A549 (cell line): ENCODE data around the gene KRTAP5-7. TPM values are rescaled to one million over a fixed set of nuclear protein-coding genes. Genes with fewer than 3 reads are reported as not detected.
"Not testable (repeated sequence)": the region's sequence is repeated elsewhere in the genome, so short reads cannot be mapped to it uniquely, and the experiment has no call there.

Experiments used
- ATAC-seq, 2 experiments: fragments of 200-7000 bp in 1 of 2; fragments of >200 bp in 1 of 2; cut with Nextera tagmentation in 1 of 2; cut with Tn5 transposase in 1 of 2; 3 replicates each; pipeline versions ENCODE4 v1.8.0 to v1.9.1; 2018 to 2020; ENCODE audit warnings: mild to moderate bottlenecking in 1 of 2, moderate library complexity in 1 of 2
- CTCF ChIA-PET: fragments of 300-600 bp; sonication (Branson Sonifier 250); formaldehyde crosslinking; extraction: SDS; loops from one replicate; lab custom pipeline; 2021; ENCODE audit warnings: antibody characterized with exemption, inconsistent platforms; lab: Yijun Ruan, JAX
- POLR2A ChIA-PET: fragments of 350-600 bp; formaldehyde crosslinking; extraction: SDS; loops from one replicate; lab custom pipeline; 2021; ENCODE audit warnings: antibody characterized with exemption, inconsistent platforms; lab: Yijun Ruan, JAX
- DNase-seq, 2 experiments: peaks; one replicate each; pipeline versions ENCODE4 v3.0.0 to v3.0.0-alpha.2; 2011 to 2016; ENCODE audit warnings: low read depth in 1 of 2, low spot score in 1 of 2
- FAIRE-seq: peaks from 2 replicates; lab custom pipeline; 2011; peaks lifted over from hg19 to GRCh38; lab: Jason Lieb, UNC
- H3K27ac ChIP-seq, 2 experiments: fragments of >200 bp; sonication (Bioruptor Twin); formaldehyde crosslinking; 3 replicates each; pipeline ENCODE4 v1.5.1; 2016 to 2017
- H3K4me1 ChIP-seq: fragments of >200 bp; sonication (Bioruptor Twin); formaldehyde crosslinking; 3 replicates; pipeline ENCODE4 v1.6.1; 2016
- H3K4me2 ChIP-seq: fragments of >200 bp; sonication (Bioruptor Twin); formaldehyde crosslinking; 3 replicates; pipeline ENCODE4 v1.6.1; 2016
- H3K4me3 ChIP-seq: fragments of >200 bp; sonication (Bioruptor Twin); formaldehyde crosslinking; 3 replicates; pipeline ENCODE4 v1.5.1; 2016
- H3K9me3 ChIP-seq: fragments of >200 bp; sonication (Bioruptor Twin); formaldehyde crosslinking; 3 replicates; pipeline ENCODE4 v1.6.1; 2016
- BHLHE40 ChIP-seq: IDR thresholded peaks from 2 replicates; pipeline ENCODE4 v1.6.1; 2012; ENCODE audit warnings: low read depth, low read length, inconsistent platforms
- CEBPB ChIP-seq, 2 experiments: fragments of >200 bp in 1 of 2; sonication (Bioruptor Twin) in 1 of 2; formaldehyde crosslinking in 1 of 2; IDR thresholded peaks; 2 replicates each; pipeline ENCODE4 v1.6.1; 2012 to 2016
- EHMT2 ChIP-seq: fragments of 200-600 bp; sonication (generic); IDR thresholded peaks from 2 replicates; pipeline ENCODE4 v1.6.1; 2016; ENCODE audit warnings: antibody characterized with exemption, low read depth, mild to moderate bottlenecking, moderate library complexity
- GATA3 ChIP-seq: IDR thresholded peaks from 2 replicates; pipeline ENCODE4 v1.6.1; 2012; ENCODE audit warnings: borderline replicate concordance
- HEYL ChIP-seq: fragments of 250-450 bp; sonication (Bioruptor Pico); IDR thresholded peaks from 2 replicates; pipeline ENCODE4 v1.8.0; 2021; ENCODE audit warnings: mild to moderate bottlenecking, moderate library complexity
- HOXB13 ChIP-seq: fragments of 250-450 bp; sonication (Bioruptor Pico); IDR thresholded peaks from 2 replicates; pipeline ENCODE4 v1.5.0; 2020; ENCODE audit warnings: low read depth, mild to moderate bottlenecking, moderate library complexity
- KDM5A ChIP-seq: fragments of 200-600 bp; sonication (generic); IDR thresholded peaks from 2 replicates; pipeline ENCODE4 v1.6.1; 2016; ENCODE audit warnings: antibody characterized with exemption, mild to moderate bottlenecking
- MYC ChIP-seq: IDR thresholded peaks from 2 replicates; pipeline ENCODE4 v1.6.1; 2012; ENCODE audit warnings: mild to moderate bottlenecking, inconsistent platforms, low read length, improper control_type of control experiment, borderline replicate concordance
- NPAS2 ChIP-seq: fragments of 250-450 bp; sonication (Bioruptor Pico); IDR thresholded peaks from 2 replicates; pipeline ENCODE4 v1.8.0; 2022; ENCODE audit warnings: mild to moderate bottlenecking, moderate library complexity, borderline replicate concordance
- PHF8 ChIP-seq: fragments of 200-600 bp; sonication (generic); IDR thresholded peaks from 2 replicates; pipeline ENCODE4 v1.6.1; 2016; ENCODE audit warnings: low read depth, mild to moderate bottlenecking, antibody characterized with exemption, moderate library complexity, borderline replicate concordance
- POLR2A ChIP-seq: IDR thresholded peaks from 2 replicates; pipeline ENCODE4 v1.6.1; 2012; ENCODE audit warnings: mild to moderate bottlenecking, low read length
- RNF2 ChIP-seq: fragments of 200-600 bp; sonication (generic); IDR thresholded peaks from 2 replicates; pipeline ENCODE4 v1.6.1; 2016; ENCODE audit warnings: low read depth, mild to moderate bottlenecking, antibody characterized with exemption, moderate library complexity, borderline replicate concordance
- SMC3 ChIP-seq: fragments of >200 bp; sonication (Bioruptor Twin); formaldehyde crosslinking; IDR thresholded peaks from 3 replicates; pipeline ENCODE4 v1.6.1; 2018; ENCODE audit warnings: inconsistent platforms
- SREBF2 ChIP-seq: fragments of 450-650 bp; IDR thresholded peaks from 2 replicates; pipeline ENCODE4 v1.6.1; 2014; ENCODE audit warnings: mild to moderate bottlenecking, moderate library complexity
- TP53 ChIP-seq: fragments of 250-450 bp; sonication (Bioruptor Pico); IDR thresholded peaks from 2 replicates; pipeline ENCODE4 v1.5.0; 2021; ENCODE audit warnings: mild to moderate bottlenecking, moderate library complexity
- USF2 ChIP-seq: fragments of 450-650 bp; IDR thresholded peaks from 2 replicates; pipeline ENCODE4 v1.6.1; 2014; ENCODE audit warnings: antibody characterized with exemption
- ZC3H11A ChIP-seq: fragments of 450-650 bp; IDR thresholded peaks from 2 replicates; pipeline ENCODE4 v1.6.1; 2014; ENCODE audit warnings: antibody characterized with exemption, mild to moderate bottlenecking
- ZFP36 ChIP-seq: fragments of 450-650 bp; IDR thresholded peaks from 2 replicates; pipeline ENCODE4 v1.6.1; 2014; ENCODE audit warnings: borderline replicate concordance; ENCODE audit not compliant: partially characterized antibody
- ZNF302 ChIP-seq: fragments of 250-450 bp; sonication (Bioruptor Pico); IDR thresholded peaks from 2 replicates; pipeline ENCODE4 v1.9.0; 2021; ENCODE audit warnings: inconsistent platforms, mild to moderate bottlenecking, moderate library complexity
- WGBS: methylation state at CpG from one replicate; pipeline ENCODE4 v1.1.6; 2017; ENCODE audit errors: missing lambda C conversion rate; 5-methylcytosine and 5-hydroxymethylcytosine counted together
- polyA minus RNA-seq: library from RNA; depleted of rRNA, polyadenylated mRNA; stranded (reverse); fragments of >200 nt; gene quantifications from 2 replicates; pipeline ENCODE4 v1.2.3, GENCODE V29; 2011; rRNA and poly(A)+ RNA removed
- polyA plus RNA-seq, 4 experiments: library from polyadenylated mRNA; depleted of rRNA in 3 of 4; stranded (reverse); fragments of >200 nt; fragmentation: RNase III in 1 of 4; extraction: RNeasy Plus Mini Kit Qiagen cat#74134 plus additional on column Dnase treatment in 1 of 4; gene quantifications; 2 replicates in 3 of 4; 3 replicates in 1 of 4; pipeline ENCODE4 v1.2.3, GENCODE V29; 2011 to 2017
- TF ChIP-seq, protein P1 (sequence below): fragments of 250-450 bp; sonication (Bioruptor Pico); IDR thresholded peaks from 2 replicates; pipeline ENCODE4 v1.5.0; 2020; ENCODE audit warnings: low read depth, mild to moderate bottlenecking, moderate library complexity
- TF ChIP-seq, protein P2 (sequence below): IDR thresholded peaks from 2 replicates; pipeline ENCODE4 v1.6.1; 2012

Gene KRTAP5-7, protein sequence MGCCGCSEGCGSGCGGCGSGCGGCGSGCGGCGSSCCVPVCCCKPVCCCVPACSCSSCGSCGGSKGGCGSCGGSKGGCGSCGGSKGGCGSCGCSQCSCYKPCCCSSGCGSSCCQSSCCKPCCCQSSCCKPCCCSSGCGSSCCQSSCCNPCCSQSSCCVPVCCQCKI
- polyA plus RNA-seq (2011; rRNA removed), result not detected in 2 replicates
- not detected in 2 replicates for polyA plus RNA-seq (2012; cell fraction: cytosol; rRNA removed)
- polyA plus RNA-seq (2012; cell fraction: nucleus; rRNA removed), result 0.09 and 0.18 TPM in 2 replicates
- not detected in 3 replicates for polyA plus RNA-seq (2017; fragmentation: RNase III; extraction: RNeasy Plus Mini Kit Qiagen cat#74134 plus additional on column Dnase treatment)
- polyA minus RNA-seq, result not detected in 2 replicates

- POLR2A ChIA-PET, H3K27ac ChIP-seq, ATAC-seq, DNase-seq, FAIRE-seq, H3K9me3 ChIP-seq, H3K4me3 ChIP-seq, CTCF ChIA-PET: not testable (repeated sequence)
- Histone ChIP-seq H3K4me2 (peak within 1 kb of the TSS; percentile 48), H3K4me1 (peaks cover 21% of the 10 kb centered on the region)
- WGBS, result 49% methylated on average over 10 of the region's 10 CpGs
These were observed at the start of gene KRTAP5-7 for GRCh38 chr11:71526796-71527575. Gene KRTAP5-7 (plus strand): TSS chr11:71527267. CDS start chr11:71527301, 34 bp downstream.

DNA sequence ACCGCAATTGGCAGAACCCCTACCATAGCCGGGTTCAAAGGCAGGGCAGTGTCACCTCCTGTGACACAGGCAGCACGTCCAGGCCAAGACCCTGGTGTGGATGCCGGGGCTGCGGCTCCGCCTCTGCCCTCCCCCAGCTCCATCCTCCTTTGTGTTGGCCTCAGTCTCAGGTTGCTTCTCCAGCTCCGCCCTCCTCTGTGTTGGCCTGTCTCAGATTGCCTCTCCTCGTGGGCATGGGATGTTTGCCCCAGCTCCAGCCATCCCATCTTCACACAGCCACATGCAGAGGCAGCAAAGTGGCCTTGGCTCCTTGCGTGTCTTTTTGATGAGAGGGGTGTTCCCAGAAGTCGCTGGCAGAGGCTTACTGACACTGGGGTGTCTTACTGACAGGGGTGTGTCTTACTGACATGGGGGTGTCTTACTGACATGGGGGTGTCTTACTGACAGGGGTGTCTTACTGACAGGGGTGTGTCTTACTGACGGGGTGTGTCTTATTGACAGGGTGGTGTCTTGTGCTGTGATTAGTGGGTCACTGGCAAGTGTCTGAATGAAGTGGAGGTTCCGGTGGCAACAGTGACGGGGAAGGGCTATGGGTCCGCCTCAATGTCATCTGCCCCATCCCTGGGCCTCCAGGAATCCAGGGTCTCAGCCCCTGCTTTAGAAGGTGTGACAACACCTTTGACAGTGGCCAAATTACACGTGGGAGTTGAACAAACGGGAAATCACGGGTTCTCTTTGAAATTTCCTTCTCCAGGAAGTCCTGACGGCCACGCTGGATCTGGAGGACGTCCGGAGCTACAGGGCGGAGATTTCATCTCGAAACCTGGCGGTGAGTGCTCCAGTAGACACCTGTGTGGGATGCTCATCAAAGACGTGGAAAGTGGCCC, 49.2 kb upstream of the KRTAP5-7 start:
- ATAC-seq (no peak), FAIRE-seq (no peak), DNase-seq (no peak)
- Histone ChIP-seq H3K9me3 (no peaks in the 10 kb centered on the region), H3K4me2 (no peak overlapping the region), H3K4me1 (no peaks in the 10 kb centered on the region), H3K27ac (no peak overlapping the region), H3K4me3 (no peak overlapping the region)
- ChIA-PET POLR2A (no interaction called here), CTCF (no interaction called here)
- 90% methylated on average over 25 of the region's 25 CpGs for WGBS
- TF ChIP-seq, protein P1, sequence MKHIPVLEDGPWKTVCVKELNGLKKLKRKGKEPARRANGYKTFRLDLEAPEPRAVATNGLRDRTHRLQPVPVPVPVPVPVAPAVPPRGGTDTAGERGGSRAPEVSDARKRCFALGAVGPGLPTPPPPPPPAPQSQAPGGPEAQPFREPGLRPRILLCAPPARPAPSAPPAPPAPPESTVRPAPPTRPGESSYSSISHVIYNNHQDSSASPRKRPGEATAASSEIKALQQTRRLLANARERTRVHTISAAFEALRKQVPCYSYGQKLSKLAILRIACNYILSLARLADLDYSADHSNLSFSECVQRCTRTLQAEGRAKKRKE (CRISPR knock-in tag), result no peak
- TF ChIP-seq CEBPB (IDR thresholded peaks at IDR 0.05) (no peak), PHF8 (no peak), HOXB13 (CRISPR knock-in tag) (no peak), USF2 (no peak), BHLHE40 (no peak), SREBF2 (no peak), ZNF302 (CRISPR knock-in tag) (no peak), EHMT2 (no peak), RNF2 (no peak), POLR2A (no peak), HEYL (no peak)
- TF ChIP-seq, protein P2, sequence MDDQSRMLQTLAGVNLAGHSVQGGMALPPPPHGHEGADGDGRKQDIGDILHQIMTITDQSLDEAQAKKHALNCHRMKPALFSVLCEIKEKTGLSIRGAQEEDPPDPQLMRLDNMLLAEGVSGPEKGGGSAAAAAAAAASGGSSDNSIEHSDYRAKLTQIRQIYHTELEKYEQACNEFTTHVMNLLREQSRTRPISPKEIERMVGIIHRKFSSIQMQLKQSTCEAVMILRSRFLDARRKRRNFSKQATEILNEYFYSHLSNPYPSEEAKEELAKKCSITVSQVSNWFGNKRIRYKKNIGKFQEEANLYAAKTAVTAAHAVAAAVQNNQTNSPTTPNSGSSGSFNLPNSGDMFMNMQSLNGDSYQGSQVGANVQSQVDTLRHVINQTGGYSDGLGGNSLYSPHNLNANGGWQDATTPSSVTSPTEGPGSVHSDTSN, result no peak

DNA sequence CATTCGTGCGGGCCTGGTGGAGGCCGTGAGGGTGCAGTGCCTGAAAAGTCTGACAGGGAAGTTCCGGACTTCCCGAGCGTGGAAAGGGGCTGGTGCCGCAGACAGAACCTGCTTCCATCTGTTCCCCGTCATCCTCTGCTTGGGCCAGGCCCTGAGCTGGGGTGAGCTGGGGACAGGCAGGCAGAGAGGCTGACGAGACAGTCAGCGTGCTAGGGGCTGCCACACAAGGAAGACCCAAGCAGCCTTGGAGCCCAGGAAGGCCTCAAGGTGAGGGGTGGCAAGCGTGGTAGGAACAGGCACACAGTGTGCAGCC, 48.6 kb upstream of the KRTAP5-7 start:
- POLR2A ChIA-PET, result interaction anchor here (0.7 kb wide), 1 partner anchor 360 kb away, joined by 4 read pairs; no protein-coding TSS in a partner anchor
- no peak overlapping the region for H3K27ac ChIP-seq

More for the DNA sequence above, 48.6 kb upstream of the KRTAP5-7 start:
- CTCF ChIA-PET, result interaction anchor here (0.9 kb wide), 1 partner anchor 8 kb away, joined by 3 read pairs; no protein-coding TSS in a partner anchor
- Histone ChIP-seq H3K4me3 (no peak overlapping the region), H3K4me1 (no peaks in the 10 kb centered on the region), H3K4me2 (no peak overlapping the region), H3K9me3 (no peaks in the 10 kb centered on the region)
- TF ChIP-seq KDM5A (no peak), MYC (no peak), ZFP36 (no peak), GATA3 (no peak), TP53 (CRISPR knock-in tag) (no peak), SMC3 (no peak), ZC3H11A (no peak), NPAS2 (CRISPR knock-in tag) (no peak), RNF2 (no peak)
- ATAC-seq, result no peak
- WGBS, result over 99% methylated on average over 11 of the region's 11 CpGs
- no peak for FAIRE-seq
- DNase-seq, result no peak
